HG03469 (cell line): ENCODE data around the gene JAKMIP2.
"Not testable (repeated sequence)": the region's sequence is repeated elsewhere in the genome, so short reads cannot be mapped to it uniquely, and the experiment has no call there.

ENCODE experiments used
- ATAC-seq: cut with Tn5 transposase; IDR thresholded peaks from one replicate; pipeline ENCODE4 v1.9.1; 2021; ENCODE audit warnings: mild to moderate bottlenecking, moderate library complexity, moderate number of reproducible peaks; ENCODE audit not compliant: unreplicated experiment

JAKMIP2 gene

GRCh38 chr5:147750065-147750464, 32.5 kb downstream of the JAKMIP2 start:
- no peak for ATAC-seq

GRCh38 chr5:147748590-147748989, 33.9 kb downstream of the JAKMIP2 start:
- ATAC-seq, result no peak

DNA sequence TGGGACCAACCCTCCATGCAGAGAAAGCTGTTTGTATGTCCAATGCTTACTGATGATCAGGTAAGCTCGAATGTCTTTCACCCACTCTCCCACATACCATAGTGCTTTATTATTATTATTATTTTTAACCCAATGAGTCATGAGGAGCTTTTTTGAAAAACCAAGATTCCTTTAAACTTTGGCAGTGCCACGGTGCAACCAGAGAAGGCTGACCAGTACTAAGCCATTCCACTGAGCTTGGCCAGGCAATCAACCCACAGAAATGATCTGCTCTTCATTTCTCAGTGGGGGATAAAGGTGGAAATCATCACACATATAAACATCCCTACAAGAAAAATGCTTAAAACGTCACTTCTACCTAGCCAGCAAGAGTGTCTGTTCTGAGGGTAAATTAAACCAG, 35.5 kb downstream of the JAKMIP2 start:
- ATAC-seq, result no peak

- ATAC-seq, result no peak
These were observed 38.7 kb downstream of the JAKMIP2 start for GRCh38 chr5:147743678-147744374.

GRCh38 chr5:147743012-147743411, 39.5 kb downstream of the JAKMIP2 start:
- ATAC-seq, result no peak

GRCh38 chr5:147742151-147742550, 40.4 kb downstream of the JAKMIP2 start:
- ATAC-seq, result no peak

DNA sequence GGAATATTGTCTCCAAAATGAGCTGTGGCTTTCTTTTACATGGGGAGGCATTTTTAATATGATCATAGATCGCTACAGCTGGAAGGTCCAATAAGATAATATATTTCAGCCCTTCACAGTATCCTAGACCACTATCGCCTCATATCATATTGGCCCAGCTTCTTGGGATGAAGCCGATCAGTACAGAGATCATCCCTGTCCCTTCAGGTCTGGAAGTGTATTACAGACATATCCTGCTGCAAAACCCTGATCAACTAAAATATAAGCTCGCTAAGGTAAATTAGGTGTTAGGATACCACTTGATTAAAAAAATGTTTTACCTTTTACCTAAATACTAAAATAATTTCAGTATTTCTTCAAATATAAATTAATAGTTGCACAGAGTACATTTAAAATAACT, 41.7 kb downstream of the JAKMIP2 start:
- no peak for ATAC-seq

DNA sequence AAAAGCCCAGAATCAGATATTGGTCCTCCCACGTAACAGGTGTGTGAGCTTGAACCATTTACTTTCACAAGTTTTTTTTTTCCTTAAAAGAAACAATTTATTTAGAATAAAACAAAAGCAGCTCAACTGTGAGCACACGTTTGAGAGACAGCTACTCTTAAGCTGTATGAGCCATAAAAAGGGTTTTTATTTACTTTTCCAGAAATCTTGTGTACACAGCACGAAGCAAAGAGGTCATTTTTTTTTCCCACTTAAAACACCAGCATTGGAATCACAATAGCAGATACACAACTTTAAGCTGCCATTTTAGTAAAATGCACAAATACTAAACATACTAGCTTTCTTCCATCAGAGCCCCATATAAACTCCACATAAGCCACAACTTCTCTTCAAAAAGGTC, 44.6 kb downstream of the JAKMIP2 start:
- no peak for ATAC-seq

DNA sequence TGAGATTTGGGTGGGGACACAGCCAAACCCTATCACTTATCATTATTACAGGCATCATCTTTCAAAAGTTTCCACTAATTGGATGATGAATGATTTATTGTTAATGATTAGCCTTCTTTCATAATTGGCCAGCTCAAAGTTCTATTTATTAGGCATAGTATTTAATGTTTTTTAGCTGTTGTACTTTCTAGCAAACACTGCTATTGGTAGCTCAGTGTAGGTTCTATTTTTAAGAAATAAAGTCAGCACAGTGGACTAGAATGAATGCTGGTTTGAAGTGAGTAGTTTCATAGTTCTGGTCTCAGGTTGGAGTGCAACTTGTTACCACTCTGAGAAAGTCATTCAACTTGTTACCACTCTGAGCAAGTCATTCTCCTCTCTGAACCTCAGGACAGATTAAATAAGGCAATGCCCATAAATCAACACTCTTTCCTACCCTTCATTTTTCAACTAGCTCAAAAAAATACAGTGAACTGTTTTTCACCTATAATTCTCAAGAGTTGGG, 46.9 kb downstream of the JAKMIP2 start:
- no peak for ATAC-seq

- ATAC-seq, result no peak
These were observed 47.6 kb downstream of the JAKMIP2 start for GRCh38 chr5:147734894-147735293.

GRCh38 chr5:147733075-147733474, 49.5 kb downstream of the JAKMIP2 start:
- no peak for ATAC-seq

GRCh38 chr5:147732291-147732883, 50.1 kb downstream of the JAKMIP2 start:
- no peak for ATAC-seq

- ATAC-seq, result no peak
These were observed 50.9 kb downstream of the JAKMIP2 start for GRCh38 chr5:147731431-147732290.

DNA sequence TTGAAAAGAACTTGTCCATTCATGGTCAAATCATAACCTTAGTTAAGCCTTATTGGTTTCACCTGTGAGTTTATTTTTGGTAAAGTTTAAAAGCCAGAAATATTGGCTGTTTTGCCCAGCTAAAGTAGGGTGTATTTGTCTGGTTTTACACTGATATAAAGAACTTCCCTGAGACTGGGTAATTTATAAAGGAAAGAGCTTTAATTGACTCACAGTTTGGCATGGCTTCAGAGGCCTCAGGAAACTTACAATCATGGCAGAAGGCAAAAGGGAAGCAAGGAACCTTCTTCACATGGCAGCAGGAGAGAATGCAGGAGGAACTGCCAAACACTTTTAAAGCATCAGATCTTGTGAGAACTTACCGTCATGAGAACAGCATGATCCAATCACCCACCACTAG, 55.3 kb downstream of the JAKMIP2 start:
- no peak for ATAC-seq

DNA sequence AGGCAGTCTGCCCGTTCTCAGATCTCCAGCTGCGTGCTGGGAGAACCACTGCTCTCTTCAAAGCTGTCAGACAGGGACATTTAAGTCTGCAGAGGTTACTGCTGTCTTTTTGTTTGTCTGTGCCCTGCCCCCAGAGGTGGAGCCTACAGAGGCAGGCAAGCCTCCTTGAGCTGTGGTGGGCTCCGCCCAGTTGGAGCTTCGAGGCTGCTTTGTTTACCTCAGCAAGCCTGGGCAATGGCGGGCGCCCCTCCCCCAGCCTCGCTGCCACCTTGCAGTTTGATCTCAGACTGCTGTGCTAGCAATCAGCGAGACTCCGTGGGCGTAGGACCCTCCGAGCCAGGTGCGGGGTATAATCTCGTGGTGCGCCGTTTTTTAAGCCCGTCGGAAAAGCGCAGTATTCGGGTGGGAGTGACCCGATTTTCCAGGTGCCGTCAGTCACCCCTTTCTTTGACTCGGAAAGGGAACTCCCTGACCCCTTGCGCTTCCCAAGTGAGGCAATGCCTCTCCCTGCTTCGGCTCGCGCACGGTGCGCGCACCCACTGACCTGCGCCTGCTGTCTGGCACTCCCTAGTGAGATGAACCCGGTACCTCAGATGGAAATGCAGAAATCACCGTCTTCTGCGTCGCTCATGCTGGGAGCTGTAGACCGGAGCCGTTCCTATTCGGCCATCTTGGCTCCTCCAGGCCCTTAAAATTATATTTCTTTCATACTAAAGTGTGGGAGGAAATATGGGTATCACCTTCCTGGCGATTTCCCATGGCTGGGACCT, 61.2 kb downstream of the JAKMIP2 start:
- not testable (repeated sequence) for ATAC-seq

DNA sequence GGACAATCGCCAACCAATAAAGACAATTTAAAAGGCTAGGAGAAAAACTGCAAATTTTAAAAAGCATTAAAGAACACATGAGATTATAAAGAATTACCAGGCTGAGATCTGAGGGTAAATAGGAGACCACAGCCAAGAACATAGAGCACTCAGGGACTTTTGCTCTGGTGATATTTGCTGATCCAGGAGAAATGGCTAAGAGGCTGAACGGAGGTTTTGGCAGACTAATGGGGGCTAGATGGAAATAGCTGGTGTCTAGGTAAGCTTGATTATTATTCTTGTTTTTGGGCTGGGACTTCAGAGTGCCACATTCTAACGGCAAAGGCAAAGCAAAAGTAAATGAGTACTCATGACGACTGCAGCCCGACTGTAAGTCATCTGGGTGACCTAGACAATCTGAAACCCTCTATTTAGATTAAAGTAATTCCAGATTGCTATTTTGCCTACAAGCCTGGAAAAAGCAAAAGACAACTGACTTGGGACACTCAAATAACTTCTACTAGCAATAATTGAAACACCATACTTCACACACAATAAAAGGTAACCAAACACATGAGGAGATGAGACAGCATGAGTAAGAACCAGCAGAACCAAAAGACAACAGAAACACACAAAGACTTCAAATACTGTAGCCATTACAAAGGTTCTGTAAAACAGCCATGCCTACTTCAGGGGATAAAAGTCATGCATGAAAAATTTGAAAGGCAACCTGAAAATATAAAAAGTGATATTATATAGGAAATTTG, 68.8 kb downstream of the JAKMIP2 start:
- ATAC-seq, result no peak

DNA sequence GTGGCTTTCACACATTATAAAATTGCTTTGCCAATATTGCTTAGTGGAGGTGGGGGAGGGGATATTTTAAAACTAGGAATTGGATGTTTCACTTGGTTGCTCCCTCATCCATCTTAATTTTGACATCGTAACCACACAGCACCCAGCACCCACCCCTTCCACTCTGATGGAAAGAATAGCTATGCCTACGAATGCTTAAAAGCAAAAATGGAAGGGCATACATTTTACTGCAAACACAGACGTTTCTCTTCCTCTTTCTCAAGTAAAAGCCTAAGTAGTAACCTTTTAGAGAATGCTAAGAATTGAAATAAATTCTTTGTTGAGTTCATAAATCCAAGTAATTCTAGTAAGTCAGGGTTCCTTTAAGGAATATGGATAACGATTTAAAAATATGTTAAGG, 69.9 kb downstream of the JAKMIP2 start:
- no peak for ATAC-seq

- no peak for ATAC-seq
These were observed 70.5 kb downstream of the JAKMIP2 start for GRCh38 chr5:147712019-147712418.

GRCh38 chr5:147711019-147711418, 71.5 kb downstream of the JAKMIP2 start:
- no peak for ATAC-seq

- ATAC-seq, result no peak
These were observed 73.8 kb downstream of the JAKMIP2 start for GRCh38 chr5:147708708-147709107.
